Left colon (tissue), 2 donors: ENCODE measurements around the gene HPCAL1. TPM values are rescaled to one million over a fixed set of nuclear protein-coding genes. Genes with fewer than 3 reads are reported as not detected.
"Not testable (repeated sequence)": the region's sequence is repeated elsewhere in the genome, so short reads cannot be mapped to it uniquely, and the experiment has no call there.

ENCODE experiments used
- ATAC-seq: fragments of 200-7000 bp; cut with Tn5 transposase; one replicate; pipeline ENCODE4 v1.9.1; 2020; ENCODE audit warnings: mild to moderate bottlenecking, moderate library complexity
- DNase-seq, 2 donors: peaks; one replicate each; pipeline ENCODE4 v3.0.0-alpha.2; 2020
- intact Hi-C, 2 donors: fragments of 100-400 bp; cut with DNase I in 1 of 2; cut with micrococcal nuclease in 1 of 2; formaldehyde crosslinking; loops; one replicate each; pipeline versions ENCODE4 v1.11.2 to v1.14.0; 2022; cut with DNase I, micrococcal nuclease
- total RNA-seq, 2 donors: library from RNA; stranded (reverse); fragmentation: NEBNext Ultra II Directional; extraction: Animal tissue kit (Norgen Biotek cat#: 25700); gene quantifications; one replicate each; pipeline ENCODE4 v1.2.1, GENCODE V29; 2021
- donor health status: DM: no; HTN: no; CAD: no.
- donor health status: DM: yes; HTN: yes; CAD: no.

Gene HPCAL1
- total RNA-seq, 2 donors from 2014 or later, result 73.1 to 85.7 TPM

DNA sequence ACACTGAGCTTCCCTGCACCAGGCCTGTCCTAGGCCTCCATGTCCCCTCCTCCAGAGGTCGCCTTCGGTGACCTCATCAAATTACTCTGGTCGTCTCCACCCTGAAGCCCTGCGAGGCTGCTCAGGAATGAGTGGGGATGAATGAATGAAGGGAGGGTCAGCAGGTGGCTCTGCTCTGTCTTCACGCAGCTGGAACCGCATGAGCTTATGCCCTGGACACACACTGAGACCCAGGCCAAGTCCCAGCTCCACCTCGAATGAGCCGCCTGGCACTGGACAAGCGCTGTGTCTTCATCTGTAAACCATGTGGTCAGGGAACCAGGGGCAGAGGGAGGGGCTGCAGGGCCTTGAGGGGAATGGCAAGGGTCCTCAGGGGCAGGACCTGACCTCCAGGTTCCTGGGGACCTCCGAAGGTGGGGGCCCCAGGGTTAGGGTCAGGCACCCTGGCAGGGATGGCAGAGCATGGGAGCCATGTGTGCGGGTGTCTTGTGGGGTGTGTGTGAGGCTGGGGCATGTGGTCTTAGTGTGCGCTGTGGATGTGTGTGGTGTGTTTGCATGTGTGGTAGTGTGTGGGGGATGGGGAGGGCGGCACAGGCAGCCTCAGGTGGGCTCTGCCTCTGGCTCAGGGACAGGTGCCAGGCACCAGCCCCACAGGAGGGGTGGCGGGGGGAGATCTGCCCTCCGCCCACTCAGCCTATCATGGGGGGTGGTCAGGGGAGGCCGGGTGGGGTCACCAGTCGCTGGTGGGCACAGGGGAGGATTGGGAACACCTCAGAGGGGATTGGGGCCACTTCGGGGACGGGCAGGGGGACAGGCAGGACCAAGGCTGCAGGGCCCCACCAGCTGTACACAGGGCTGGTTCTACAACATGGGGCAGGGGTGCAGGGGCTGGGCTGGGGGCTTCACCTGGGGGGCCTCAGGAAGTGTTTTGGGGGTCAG, 131.5 kb downstream of the HPCAL1 start:
- DNase-seq, result no peak
- intact Hi-C loops, result loop anchor here in 1 of 2 donors (5.0 kb wide), 1 partner anchor 362 kb away; no protein-coding TSS in a partner anchor

GRCh38 chr2:10434886-10435819, 132.4 kb downstream of the HPCAL1 start:
- intact Hi-C loops, result loop anchor here in 1 of 2 donors (5.0 kb wide), 1 partner anchor 363 kb away; no protein-coding TSS in a partner anchor
- ATAC-seq, result peak; percentile 51
- peak in 1 of 2 donors; percentile 80 for DNase-seq

More for the DNA sequence above, 131.5 kb downstream of the HPCAL1 start:
- no peak for ATAC-seq

DNA sequence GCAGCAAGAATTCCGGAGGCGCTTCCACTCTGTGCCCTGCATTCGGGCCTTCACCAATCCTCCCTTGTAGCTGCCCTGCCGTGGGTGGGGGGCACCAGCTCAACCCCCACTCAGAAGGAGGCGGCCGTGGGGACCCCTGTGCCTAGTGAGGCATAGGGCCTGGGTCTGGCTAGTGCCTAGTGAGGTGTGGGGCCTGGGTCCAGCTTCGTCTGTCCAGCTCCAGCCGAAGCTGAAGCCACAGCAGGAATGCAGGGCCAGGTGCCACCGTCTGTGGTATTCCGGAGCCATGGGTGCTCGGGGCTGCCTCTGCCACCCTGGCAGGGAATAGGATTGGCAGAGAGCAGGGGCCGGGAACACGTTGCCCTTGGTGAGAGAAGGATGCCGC, 133.1 kb downstream of the HPCAL1 start:
- intact Hi-C loops, result no loop called here
- no peak for ATAC-seq
- DNase-seq, result no peak

GRCh38 chr2:10436583-10437110, 133.9 kb downstream of the HPCAL1 start:
- intact Hi-C loops, result no loop called here
- DNase-seq (no peak), ATAC-seq (no peak)

DNA sequence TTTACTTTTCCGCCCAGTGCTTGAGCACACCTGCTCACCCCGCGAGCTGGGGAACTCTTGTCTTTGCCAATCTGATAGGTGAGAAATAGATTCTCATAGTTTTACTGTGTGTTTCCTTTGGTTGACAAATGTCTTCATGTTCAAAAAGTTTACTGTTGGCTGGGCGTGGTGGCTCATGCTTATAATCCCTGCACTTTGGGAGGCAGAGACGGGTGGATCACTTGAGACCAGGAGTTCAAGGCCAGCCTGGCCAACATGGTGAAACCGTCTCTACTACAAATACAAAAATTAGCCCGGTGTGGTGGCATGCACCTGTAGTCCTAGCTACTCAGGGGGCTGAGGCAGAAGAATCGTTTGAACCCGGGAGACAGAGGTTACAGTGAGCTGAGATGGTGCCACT, 135.1 kb downstream of the HPCAL1 start:
- ATAC-seq (no peak), DNase-seq (no peak)
- intact Hi-C loops, result no loop called here

- intact Hi-C loops, result no loop called here
- ATAC-seq (no peak), DNase-seq (no peak)
Observed at GRCh38 chr2:10438688-10439087, 136.0 kb downstream of the HPCAL1 start.

- intact Hi-C loops, result no loop called here
- ATAC-seq, result no peak
Observed at GRCh38 chr2:10439185-10439879, 136.6 kb downstream of the HPCAL1 start.

DNA sequence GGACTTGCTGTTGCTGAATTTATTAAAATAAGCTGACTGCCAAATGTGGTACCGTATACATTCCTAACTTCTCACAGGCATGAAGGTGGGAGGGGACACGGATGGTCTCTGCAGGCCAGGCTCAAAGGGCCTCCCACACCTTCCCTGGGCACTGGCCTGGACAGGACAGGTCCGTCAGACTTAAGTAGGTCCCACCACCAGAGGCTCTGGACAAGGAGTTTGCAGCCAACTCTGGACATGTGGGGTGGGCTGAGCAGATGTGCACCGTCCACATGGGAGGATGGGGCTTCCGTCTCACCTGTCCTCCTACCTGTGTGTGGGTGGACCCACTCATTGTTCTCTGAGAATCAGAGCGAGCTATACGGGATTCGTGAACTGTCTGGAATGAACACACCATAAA, 137.3 kb downstream of the HPCAL1 start:
- no peak for DNase-seq
- intact Hi-C loops, result loop anchor here in 1 of 2 donors (5.0 kb wide), 1 partner anchor 313 kb away; no protein-coding TSS in a partner anchor
- no peak for ATAC-seq

More at GRCh38 chr2:10439185-10439879, 136.6 kb downstream of the HPCAL1 start:
- DNase-seq, result no peak

- DNase-seq (no peak), ATAC-seq (no peak)
- intact Hi-C loops, result loop anchor here in 1 of 2 donors (5.0 kb wide), 1 partner anchor 313 kb away; no protein-coding TSS in a partner anchor
Observed at GRCh38 chr2:10440736-10441135, 138.0 kb downstream of the HPCAL1 start.

- no peak for ATAC-seq
- intact Hi-C loops, result loop anchor here in 1 of 2 donors (5.0 kb wide), 1 partner anchor 315 kb away; no protein-coding TSS in a partner anchor
- DNase-seq, result no peak
Observed at GRCh38 chr2:10441948-10442347, 139.2 kb downstream of the HPCAL1 start.

- ATAC-seq, DNase-seq: not testable (repeated sequence)
- intact Hi-C loops, result loop anchor here in 1 of 2 donors (5.0 kb wide), 1 partner anchor 315 kb away; no protein-coding TSS in a partner anchor
Observed at GRCh38 chr2:10442469-10443126, 139.9 kb downstream of the HPCAL1 start.

GRCh38 chr2:10444463-10444862, 141.8 kb downstream of the HPCAL1 start:
- DNase-seq (no peak), ATAC-seq (no peak)
- intact Hi-C loops, result loop anchor here in 1 of 2 donors (5.0 kb wide), 1 partner anchor 317 kb away; no protein-coding TSS in a partner anchor

DNA sequence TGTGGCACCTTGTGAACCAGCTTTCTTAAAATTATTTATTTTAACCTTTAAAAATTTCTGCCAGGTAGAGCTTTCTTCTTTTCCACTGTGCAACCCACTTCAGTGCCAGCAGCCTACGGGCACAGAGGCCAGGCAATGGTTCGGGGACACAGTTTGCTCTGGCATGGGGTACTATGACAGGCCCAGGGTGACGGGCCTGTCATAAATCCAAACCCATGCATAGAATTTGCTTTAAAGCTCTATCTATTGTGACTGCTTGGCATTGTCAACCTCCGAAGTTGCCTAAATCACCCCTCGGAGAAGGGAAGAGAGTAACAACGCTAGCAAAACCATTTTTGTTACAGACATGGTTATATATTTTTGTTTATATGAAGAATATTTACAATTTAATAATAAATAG, 143.9 kb downstream of the HPCAL1 start:
- no peak for DNase-seq
- intact Hi-C loops, result no loop called here
- no peak for ATAC-seq

DNA sequence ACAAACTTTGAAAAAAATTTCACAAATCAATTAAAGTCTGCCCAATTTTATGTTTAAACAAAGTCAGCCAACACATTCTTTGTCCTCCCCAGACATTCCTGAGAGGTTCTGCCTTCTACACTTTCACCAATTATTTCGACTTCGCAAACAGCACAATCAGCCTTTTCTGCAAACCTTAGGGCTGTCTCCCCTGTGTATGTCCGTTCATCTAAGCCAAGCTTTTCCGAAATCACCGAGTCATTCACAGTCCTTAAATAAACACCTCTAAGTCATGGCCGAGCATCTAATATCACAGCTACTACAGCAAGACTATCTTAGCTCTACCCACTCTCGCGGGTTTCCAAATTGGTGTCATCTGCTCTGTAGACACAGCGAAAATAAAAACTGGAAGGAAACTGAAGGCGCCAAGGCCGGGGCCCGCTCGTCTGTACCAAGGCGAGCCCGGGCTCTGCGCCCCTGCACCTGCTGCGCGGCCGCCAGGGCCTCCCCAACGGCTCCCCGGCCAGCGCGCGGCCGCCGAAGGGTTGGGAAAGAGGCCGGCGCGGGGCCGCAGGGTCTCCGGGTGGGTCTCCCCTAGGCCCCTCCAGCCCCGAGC, 144.7 kb downstream of the HPCAL1 start:
- DNase-seq (peak in 1 of 2 donors; percentile 70), ATAC-seq (peak; percentile 19)
- intact Hi-C loops, result no loop called here

DNA sequence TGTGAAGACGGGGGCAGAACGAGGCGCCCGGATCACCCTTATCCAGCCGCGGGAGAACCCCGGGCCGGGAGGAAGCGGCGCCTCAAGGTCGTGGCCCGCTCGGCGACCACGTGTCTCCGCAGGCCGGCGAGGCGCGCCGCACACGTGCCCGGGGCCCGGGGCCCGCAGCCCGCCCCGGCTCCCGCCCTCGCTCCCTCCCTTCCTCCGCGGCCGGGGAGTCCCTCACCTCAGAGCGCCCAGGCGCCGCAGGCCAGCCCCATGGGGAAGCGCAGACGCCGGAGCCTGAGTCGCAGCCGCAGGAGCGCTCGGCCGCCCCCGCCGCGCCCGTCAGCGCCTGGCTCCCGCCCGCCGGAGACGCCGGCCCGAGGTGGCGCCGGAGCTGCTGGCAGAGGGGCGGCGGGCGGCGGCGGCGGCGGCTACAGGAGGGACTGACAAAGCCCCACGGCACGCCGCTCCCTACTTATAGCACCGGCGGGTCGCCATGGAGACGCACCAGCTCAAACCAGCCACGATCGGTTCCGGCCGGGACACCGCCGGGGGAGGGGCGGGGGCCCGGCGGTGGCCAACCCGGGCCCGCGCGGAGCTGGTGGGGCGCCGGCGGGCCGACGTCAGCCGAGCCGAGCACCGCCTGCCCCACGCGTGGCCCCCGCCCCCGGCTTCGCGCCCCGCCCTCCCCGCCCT, 145.3 kb downstream of the HPCAL1 start, which contains the start of gene ODC1:
Gene ODC1, minus strand, starts transcription at position 433 of the 681 bp plus-strand sequence. CDS start 3,295 bp downstream, outside the sequence.
- intact Hi-C loops, result no loop called here
- peak; percentile 69 for ATAC-seq
- peak; percentile 95 to 98 for DNase-seq
